Left ventricle myocardium inferior (tissue), 1 donor: Measurements from ENCODE around the gene C1QTNF1. TPM values are rescaled to one million over a fixed set of nuclear protein-coding genes. Genes with fewer than 3 reads are reported as not detected.

ENCODE experiments used
- DNase-seq: peaks from one replicate; pipeline ENCODE4 v3.0.0-alpha.2; 2020
- H3K27ac ChIP-seq: fragments of 200-600 bp; replicated peaks from 2 replicates; pipeline ENCODE4 v1.8.0; 2021
- H3K27me3 ChIP-seq: fragments of 200-600 bp; 2 replicates; pipeline ENCODE4 v1.8.0; 2021; ENCODE audit warnings: low read depth
- H3K36me3 ChIP-seq: fragments of 200-600 bp; 2 replicates; pipeline ENCODE4 v1.8.0; 2021
- H3K4me1 ChIP-seq: fragments of 200-600 bp; 2 replicates; pipeline ENCODE4 v1.8.0; 2021
- H3K4me3 ChIP-seq: fragments of 200-600 bp; 2 replicates; pipeline ENCODE4 v1.8.0; 2021; ENCODE audit warnings: mild to moderate bottlenecking, moderate library complexity
- H3K9me3 ChIP-seq: fragments of 200-600 bp; replicated peaks from 2 replicates; pipeline ENCODE4 v1.8.0; 2021
- intact Hi-C: fragments of 100-400 bp; cut with micrococcal nuclease; formaldehyde crosslinking; loops from one replicate; pipeline ENCODE4 v1.11.0; 2022
- total RNA-seq: library from RNA; stranded (reverse); fragmentation: NEBNext Ultra II Directional; extraction: Animal tissue kit (Norgen Biotek cat#: 25700); gene quantifications from one replicate; pipeline ENCODE4 v1.2.1, GENCODE V29; 2021
- TF ChIP-seq, protein P1 (sequence below): fragments of 200-600 bp; IDR thresholded peaks from 2 replicates; pipeline ENCODE4 v1.8.0; 2021; ENCODE audit warnings: antibody characterized with exemption, mild to moderate bottlenecking, borderline replicate concordance
- donor health status: DM: no; HTN: yes; CAD: no; lungs with severe emphysema.

C1QTNF1 gene
- total RNA-seq, 1 donor from 2014 or later, result 146 TPM

DNA sequence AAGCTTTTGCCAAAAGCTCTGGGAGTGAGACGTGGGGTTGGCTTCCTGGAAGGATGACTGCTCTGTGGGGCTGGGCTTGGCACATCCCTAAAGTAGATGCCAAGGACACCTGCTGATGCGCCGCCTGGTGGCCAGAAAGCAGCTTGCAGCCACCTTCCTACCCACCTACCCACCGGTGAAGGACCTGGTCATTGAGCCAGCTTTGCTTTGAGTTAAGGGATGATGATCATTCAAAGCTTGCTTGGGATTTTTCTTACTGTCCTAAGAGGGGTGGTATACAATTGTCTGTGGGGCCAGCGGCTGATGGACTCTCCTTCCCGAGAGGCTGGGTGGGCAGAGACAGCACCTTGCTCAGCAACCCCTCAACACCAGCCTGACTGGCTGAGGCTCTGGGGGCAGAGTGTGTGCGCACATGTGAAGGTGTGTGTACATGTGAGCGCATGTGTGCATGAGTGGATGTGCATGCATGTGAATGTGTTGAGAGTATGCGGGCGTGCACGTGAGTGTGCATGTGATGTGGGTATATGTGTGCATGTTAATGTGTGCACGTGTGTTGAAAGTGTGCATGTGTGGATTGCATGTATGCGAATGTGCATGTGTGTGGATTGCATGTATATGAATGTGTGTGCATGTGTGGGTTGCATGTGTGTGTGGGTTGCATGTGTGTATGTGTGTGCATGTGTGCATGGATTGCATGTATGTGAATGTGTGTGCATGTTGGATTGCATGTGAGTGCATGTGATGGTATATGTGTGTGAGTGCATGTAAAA, 18.6 kb downstream of the C1QTNF1 start:
- DNase-seq, result peak; percentile 69
- intact Hi-C loops, result no loop called here
- Histone ChIP-seq H3K9me3 (no peaks in the 10 kb centered on the region), H3K36me3 (peaks cover 13% of the 10 kb centered on the region), H3K4me3 (no peak overlapping the region), H3K27me3 (no peaks in the 10 kb centered on the region), H3K4me1 (peaks cover 53% of the 10 kb centered on the region), H3K27ac (no peak overlapping the region)
- TF ChIP-seq, protein P1, sequence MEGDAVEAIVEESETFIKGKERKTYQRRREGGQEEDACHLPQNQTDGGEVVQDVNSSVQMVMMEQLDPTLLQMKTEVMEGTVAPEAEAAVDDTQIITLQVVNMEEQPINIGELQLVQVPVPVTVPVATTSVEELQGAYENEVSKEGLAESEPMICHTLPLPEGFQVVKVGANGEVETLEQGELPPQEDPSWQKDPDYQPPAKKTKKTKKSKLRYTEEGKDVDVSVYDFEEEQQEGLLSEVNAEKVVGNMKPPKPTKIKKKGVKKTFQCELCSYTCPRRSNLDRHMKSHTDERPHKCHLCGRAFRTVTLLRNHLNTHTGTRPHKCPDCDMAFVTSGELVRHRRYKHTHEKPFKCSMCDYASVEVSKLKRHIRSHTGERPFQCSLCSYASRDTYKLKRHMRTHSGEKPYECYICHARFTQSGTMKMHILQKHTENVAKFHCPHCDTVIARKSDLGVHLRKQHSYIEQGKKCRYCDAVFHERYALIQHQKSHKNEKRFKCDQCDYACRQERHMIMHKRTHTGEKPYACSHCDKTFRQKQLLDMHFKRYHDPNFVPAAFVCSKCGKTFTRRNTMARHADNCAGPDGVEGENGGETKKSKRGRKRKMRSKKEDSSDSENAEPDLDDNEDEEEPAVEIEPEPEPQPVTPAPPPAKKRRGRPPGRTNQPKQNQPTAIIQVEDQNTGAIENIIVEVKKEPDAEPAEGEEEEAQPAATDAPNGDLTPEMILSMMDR, result peak; percentile 88

DNA sequence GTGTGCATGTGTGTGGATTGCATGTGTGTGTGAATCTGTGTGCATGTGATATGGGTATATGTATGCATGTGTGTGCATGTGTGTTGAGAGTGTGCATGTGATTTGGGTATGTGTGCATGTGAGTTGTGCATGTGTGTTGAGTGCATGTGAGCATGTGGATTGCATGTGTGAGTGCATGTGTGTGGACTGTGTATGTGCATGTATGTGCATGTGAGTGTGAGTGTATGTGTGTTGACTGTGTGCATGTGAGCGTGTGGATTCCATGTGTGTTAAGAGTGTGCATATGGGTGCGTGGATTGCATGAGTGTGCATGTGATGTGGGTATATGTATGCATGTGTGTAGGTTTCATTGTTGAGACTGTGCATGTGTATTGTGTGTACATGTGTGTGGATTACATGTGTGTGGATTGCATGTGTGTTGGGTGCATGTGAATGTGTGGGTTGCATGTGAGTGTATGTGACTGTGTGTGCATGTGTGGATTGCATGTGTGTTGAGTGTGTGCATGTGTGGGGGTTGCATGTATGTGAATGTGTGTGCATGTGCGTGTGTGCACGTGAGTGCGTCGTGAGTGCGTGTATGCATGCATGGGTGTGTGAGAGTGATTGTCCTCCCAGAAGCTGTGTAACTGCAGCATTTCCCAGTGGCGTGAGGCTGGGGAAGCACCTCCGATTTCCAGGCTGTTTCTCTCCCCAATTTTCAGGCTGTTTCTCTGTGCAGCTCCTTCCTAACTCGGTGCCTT, 19.4 kb downstream of the C1QTNF1 start:
- intact Hi-C loops, result no loop called here
- Histone ChIP-seq H3K27me3 (no peaks in the 10 kb centered on the region), H3K4me3 (no peak overlapping the region), H3K4me1 (peaks cover 53% of the 10 kb centered on the region), H3K36me3 (peaks cover 20% of the 10 kb centered on the region), H3K9me3 (no peaks in the 10 kb centered on the region), H3K27ac (no peak overlapping the region)
- TF ChIP-seq, protein P1, result no peak
- no peak for DNase-seq

DNA sequence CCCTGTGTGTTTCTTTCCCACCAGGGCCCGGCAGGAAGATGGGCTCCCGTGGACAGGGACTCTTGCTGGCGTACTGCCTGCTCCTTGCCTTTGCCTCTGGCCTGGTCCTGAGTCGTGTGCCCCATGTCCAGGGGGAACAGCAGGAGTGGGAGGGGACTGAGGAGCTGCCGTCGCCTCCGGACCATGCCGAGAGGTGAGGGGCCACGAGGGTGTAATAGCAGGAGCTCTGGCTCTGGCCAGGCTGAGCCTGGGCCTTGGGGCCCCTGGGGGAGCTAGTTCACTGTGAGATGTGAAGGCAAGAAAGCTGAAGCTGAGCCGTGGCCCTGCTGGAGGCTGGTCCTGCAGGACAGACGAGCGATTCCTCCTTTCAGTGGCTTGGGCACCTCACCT, 20.0 kb downstream of the C1QTNF1 start:
- intact Hi-C loops, result no loop called here
- no peaks in the 10 kb centered on the region for H3K27me3 ChIP-seq
- no peak overlapping the region for H3K27ac ChIP-seq
- peaks cover 53% of the 10 kb centered on the region for H3K4me1 ChIP-seq
- H3K36me3 ChIP-seq, result peaks cover 26% of the 10 kb centered on the region
- H3K4me3 ChIP-seq, result no peak overlapping the region
- no peaks in the 10 kb centered on the region for H3K9me3 ChIP-seq
- no peak for DNase-seq
- TF ChIP-seq, protein P1, result no peak

DNA sequence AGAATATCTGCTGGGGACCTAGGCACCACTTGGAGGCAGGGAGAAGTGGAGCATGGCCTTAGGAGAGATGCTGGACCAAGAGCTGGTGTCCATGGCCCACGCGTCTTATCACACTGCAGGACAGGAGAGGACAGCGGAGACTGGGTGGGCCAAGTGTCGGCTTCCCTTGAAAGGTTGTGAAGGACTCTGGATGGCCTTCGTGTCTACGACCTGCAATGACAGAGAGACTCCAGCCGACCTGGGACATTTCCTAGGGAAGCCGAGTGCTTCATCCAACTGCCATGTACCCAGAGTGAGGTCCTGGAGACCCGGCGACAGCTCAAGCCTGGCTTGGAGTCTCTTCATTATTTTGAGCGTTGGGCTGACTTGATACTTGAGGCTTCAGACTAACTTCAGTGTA, 20.5 kb downstream of the C1QTNF1 start:
- intact Hi-C loops, result no loop called here
- Histone ChIP-seq H3K4me3 (no peak overlapping the region), H3K9me3 (no peaks in the 10 kb centered on the region), H3K36me3 (peaks cover 25% of the 10 kb centered on the region), H3K4me1 (peaks cover 58% of the 10 kb centered on the region), H3K27me3 (no peaks in the 10 kb centered on the region), H3K27ac (no peak overlapping the region)
- no peak for DNase-seq
- TF ChIP-seq, protein P1, result no peak

DNA sequence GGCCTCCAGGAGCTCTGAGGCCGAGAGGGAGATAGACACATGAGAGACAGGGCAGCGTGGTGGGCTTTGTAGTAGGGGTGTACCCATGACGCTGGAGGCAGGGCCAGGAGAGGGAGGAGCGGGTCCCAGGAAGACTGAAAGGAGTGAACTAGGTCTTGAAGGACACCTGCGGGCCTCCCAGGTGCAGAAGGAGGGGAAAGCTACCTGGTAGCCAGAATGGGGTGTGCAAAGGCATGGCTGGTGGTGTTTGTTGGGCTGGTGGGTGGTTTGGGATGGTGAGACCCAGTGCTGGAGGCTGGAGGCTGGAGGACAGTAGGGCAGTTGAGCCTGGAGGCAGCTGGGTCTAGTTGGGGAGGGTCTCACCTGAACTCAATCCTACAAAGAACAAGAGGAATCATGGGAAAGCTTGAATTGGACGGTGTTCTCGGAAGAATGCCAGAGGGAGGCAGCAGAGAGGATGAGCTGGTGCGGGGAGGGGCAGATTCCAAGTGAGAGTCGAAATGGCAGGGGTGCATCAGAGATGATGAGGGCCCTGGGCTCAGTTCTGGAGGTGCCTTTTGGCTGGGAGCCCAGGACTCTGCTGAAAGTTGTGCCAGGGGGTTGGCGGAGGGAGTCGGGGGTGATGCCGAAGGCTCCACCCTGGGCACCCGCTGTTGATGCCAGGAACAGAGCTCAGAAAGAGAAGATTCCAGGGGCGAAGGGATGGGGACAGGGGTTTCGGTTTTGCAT, 21.2 kb downstream of the C1QTNF1 start:
- H3K36me3 ChIP-seq, result peaks cover 32% of the 10 kb centered on the region
- H3K4me3 ChIP-seq, result no peak overlapping the region
- no peak for DNase-seq
- H3K9me3 ChIP-seq, result no peaks in the 10 kb centered on the region
- H3K27me3 ChIP-seq, result no peaks in the 10 kb centered on the region
- H3K4me1 ChIP-seq, result peaks cover 60% of the 10 kb centered on the region
- no peak overlapping the region for H3K27ac ChIP-seq
- intact Hi-C loops, result no loop called here
- TF ChIP-seq, protein P1, result no peak
